ENCODE measurements around the gene LYSET.
"Not testable (repeated sequence)": the region's sequence is repeated elsewhere in the genome, so short reads cannot be mapped to it uniquely, and the experiment has no call there.

The LYSET gene

GRCh38 chr14:93223565-93223964 lies 38.4 kb downstream of the LYSET start:
- no peak for DNase-seq (ENCODE audit: low read depth)

- DNase-seq (ENCODE audit: low read depth), result no peak
Measured at GRCh38 chr14:93228550-93228949, 43.4 kb downstream of the LYSET start.

GRCh38 chr14:93230539-93230938 lies 45.4 kb downstream of the LYSET start:
- no peak for DNase-seq (ENCODE audit: low read depth)

GRCh38 chr14:93231129-93231979 lies 46.2 kb downstream of the LYSET start:
- peak; percentile 67 for DNase-seq (ENCODE audit: low read depth)

- DNase-seq (ENCODE audit: low read depth), result no peak
Measured at GRCh38 chr14:93232159-93232558, 47.0 kb downstream of the LYSET start.

GRCh38 chr14:93233078-93233477 lies 48.0 kb downstream of the LYSET start:
- DNase-seq (ENCODE audit: low read depth), result not testable (repeated sequence)

- DNase-seq (ENCODE audit: low read depth), result peak; percentile 83
Measured at GRCh38 chr14:93234798-93235197, 49.7 kb downstream of the LYSET start.

All from EH (cell line).